Measurements from ENCODE around the gene THBD.
"Not testable (repeated sequence)": the region's sequence is repeated elsewhere in the genome, so short reads cannot be mapped to it uniquely, and the experiment has no call there.

THBD gene

DNA sequence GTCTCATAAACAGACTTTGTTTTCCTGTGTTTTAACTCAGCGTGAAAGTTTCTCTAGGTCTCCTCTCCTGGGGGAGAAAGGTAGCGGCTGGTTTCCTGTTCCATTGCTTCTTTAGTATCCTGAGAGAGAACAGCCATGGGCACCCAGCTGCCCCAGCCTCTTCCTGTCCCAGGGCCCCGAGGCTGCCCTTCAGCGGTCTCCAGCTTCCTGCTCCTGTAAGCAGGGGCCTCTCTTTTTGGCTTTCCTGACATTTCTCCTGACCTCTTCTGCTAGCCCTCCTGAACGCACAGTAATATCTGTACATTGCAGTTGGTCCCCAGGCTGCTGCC lies 16.8 kb downstream of the THBD start:
- no peak for DNase-seq

DNA sequence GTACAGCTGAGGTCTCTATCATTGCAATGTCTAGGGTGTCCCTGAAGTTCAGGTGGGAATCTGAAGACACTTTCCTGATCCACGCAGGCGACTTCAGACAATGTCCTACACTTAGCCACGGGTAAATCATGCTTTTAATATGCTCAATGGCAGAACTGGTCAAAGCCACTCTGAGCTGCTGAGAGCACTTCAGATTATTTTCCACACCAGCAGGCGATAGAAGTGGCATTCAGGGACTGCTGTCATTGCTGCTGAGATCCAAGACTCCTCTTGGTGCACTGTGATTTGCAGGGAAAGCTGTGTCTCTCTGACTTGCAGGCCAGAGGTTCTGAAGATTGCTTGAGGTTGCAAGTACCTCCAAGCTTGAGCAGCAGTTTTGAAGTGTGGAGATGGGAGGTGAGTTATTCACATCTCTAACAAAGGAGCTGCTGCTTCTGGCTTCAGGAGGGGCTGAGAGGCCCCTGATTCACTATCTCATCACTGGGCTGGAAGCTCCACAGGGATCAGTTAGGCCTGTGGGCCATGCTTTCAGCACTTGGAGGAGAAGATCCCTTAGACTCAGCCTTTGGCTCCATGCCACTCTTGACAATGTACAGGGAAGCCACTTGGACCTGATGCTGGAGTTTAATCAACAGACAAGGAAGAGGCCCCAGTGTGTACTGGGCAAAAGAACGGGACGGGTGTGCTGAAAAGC lies 17.3 kb downstream of the THBD start:
- no peak for DNase-seq

DNA sequence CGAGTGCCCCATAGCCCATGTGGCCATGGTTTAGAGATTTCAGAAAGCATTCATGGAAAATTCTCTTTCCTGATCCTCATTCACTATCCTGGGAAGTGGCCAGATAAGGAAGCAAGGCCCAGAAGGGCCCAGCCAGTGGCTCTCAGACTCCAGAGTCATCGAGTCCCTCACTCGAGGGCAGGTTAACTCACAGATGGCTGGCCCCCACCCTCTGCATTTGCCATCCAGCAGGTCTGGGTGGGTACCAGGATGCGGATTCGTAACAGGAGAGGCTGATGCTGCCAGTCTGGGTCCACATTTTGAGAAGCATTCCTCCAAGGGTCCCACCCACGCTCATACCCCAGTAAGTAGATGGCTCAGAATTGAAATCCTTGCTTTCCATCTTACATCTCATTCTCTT lies 18.1 kb downstream of the THBD start:
- DNase-seq: no peak

DNA sequence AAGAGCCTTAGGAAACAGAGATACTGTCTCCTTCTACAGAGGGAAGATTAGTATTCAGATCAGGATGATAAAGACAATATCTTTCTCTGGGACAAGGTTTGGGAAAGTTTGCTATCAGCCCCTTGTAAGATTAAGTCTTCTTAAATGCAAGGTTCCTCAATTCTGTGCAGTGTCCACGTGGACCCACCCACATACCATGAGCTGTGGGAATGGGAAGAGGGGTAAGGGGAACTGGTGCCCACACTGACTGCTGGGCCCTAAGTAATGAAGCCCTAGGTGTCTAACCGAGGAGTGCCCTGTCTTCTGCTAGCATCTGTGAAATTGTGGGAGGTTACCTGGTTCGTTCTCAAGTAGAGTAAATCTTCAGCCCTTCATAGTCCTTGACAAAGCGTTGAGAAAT lies 20.1 kb downstream of the THBD start:
- no peak for DNase-seq

DNA sequence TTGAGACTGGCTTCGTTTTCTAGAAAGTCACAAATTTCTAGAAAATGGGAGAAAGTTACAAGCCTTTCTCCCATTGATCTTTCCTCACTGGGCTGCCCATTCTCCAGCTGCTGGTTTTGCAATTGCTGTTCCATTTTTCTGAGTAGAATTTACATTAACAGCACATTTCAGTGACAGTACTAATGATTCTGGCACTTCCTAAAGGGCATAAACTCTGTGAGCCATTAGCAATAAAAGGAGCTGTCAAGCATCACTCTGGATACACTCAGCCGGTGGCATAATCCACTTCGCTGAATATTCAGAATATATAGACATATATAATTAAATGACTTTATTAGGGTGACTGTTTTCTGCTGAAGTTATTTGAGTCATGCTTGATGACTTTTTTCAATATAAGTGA lies 21.1 kb downstream of the THBD start:
- no peak for DNase-seq

DNA sequence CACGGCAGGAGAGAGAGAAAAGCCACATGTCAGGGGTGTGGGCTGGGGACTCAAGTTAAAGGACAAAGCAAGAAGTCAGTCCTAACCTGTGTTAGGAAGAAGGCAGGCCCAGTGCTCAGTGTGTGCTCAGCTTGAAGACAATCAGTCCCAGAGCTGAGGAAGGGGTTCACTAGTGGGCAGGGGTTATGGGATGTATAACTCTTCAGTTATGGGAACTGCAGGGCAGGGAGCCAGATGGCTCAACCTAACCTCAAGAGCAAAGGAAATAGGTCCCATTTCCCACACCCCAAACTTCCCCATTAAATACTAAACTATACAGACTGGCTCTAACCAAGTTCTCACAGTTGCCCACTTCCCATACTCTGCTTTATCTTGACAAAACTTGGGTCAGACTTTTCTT lies 21.8 kb downstream of the THBD start:
- DNase-seq: no peak

DNA sequence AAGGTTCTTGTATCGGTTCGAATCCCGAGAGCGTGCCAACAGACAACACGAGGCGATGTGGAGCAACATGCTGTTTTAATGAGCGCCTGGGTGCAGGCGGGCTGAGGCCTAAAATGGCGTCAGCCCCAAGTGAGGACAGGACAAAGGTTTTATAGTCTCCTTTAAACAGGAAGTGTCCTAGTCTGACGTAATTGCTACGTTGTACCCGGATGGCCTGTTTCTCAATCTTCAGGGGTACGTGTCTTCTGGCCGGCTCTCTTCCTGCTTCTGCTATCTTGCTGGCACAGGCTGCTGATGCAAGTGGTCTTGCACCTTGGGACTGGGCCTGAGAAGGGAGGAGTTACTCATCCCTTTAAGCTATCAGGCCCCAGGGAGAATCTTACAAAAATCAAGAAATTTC lies 24.0 kb downstream of the THBD start:
- not testable (repeated sequence) for DNase-seq

DNA sequence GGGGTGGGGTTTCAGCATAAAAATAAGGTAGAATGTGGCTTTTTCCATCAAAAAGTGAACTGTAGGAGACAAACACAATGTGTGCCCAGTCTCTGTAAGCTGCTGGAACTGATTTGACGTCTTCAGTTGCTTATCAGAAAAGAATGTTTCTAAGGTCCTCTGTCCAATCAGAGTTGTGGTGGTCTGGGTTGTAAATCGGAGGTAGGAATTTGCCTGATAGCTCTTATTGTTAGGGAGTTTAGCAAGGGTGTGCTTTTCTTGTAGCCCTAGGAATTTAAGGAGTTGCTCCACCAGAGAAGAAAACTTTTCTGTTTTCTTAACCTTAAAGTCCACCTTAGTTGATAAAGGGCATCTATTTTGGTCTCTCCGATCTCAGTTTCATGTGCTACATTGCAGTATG lies 24.8 kb downstream of the THBD start:
- no peak for DNase-seq

DNA sequence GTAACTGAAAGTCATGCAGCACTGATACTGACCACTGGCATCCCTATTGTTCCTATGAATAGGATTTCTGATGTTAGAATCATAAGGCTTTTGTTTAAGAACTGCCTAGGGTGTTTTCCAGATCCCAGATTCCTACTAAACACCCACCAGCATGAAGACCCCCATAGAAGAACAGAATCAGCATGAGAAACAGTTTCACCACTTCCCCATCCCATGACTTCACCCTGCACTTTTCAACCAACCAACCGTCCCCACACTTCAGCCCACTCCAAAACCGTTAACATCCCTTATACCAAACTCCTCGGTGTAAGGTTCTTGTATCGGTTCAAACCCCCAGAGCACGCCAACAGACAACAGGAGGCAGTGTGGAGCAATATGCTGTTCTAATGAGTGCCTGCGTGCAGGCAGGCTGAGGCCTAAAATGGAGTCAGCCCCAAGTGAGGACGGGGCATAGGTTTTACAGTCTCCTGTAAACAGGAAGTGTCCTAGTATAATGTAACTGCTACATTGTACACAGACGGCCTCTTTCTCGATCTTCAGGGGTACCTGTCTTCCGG lies 25.8 kb downstream of the THBD start:
- DNase-seq: no peak

DNA sequence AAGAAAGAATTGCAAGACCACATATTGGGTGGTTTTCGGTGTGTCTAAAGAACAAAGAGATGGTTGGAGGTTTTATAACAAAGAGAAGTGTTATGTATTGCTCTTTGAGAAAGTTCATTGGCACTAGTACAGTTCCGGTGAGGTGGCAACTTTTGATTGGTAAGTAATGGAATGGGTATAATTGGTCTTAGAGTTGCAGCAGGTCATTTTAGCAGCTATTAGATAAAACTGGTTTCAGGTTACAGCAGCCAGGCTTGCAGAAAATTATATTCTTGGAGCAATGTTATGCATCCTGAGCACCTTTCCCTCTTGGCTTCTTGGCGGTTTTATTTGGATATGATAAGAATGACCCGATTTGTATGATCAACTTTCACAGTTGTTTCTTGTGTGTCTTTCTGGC lies 26.6 kb downstream of the THBD start:
- DNase-seq: no peak

DNA sequence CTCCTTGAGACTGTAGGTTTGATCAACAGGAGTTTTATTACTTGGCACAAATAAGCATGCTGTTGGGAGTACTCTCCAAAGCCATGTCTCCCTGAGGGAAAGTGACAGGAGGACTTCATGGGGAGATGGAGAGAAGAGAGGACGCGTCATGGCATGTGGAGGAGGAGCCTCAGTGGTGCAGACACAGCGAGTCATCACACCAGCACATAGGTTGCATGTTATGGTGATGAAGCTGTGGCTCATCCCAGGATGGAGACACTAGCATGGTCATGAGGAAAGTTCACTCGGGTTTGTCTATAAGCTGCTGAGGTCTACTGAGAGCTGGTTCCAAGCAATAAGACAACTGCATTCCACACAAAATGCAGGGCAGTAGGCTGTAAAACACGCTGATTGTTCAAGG lies 27.5 kb downstream of the THBD start:
- DNase-seq: no peak

DNA sequence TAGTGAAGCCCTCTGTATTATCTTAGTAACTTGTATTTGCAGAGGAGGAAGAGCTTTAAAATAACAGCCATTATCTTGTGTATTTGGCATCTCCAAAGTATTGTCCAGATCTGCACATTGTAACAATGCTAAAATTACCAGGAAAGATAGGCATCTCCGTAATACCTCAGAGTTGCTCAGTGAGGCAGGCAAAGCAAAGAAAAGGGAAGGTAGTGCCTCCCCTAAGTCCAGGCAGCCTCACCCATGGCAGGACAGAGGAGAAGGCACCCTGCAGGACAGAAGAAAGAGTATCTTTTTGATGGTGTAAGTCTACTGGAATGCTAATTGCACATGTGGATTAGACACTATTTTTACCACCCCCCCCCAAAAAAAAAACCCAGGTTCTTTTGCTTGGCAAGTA lies 27.9 kb downstream of the THBD start:
- no peak for DNase-seq

DNA sequence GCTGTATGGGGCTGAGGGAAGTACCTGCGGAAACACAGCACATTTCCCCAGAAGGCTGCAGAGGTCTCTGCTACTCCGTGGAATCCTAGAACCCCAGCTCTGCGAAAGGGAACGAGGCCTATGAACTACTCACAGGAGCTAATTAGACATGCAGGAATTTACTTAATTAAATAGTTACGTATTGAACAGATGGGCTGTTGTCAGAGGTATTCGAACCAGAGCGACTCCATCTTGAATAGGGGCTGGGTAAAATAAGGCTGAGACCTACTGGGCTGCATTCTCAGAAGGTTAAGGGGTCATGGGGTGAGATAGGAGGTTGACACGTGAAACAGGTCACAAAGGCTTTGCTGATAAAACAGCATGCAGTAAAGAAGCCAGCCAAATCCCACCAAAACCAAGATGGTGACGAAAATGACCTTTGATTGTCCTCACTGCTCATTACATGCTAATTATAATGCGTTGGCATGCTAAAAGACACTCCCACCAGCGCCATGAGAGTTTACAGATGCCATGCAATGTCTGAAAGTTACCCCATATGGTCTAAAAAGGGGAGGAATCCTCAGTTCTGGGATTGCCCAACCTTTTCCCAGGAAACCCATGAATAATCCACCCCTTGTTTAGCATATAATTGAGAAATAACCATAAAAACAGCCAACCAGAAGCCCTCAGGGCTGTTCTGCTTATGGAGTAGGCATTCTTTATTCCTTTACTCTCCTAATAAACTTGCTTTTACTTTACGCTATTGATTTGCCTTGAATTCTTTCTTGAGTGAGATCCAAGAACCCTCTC lies 29.0 kb downstream of the THBD start:
- DNase-seq: no peak

DNA sequence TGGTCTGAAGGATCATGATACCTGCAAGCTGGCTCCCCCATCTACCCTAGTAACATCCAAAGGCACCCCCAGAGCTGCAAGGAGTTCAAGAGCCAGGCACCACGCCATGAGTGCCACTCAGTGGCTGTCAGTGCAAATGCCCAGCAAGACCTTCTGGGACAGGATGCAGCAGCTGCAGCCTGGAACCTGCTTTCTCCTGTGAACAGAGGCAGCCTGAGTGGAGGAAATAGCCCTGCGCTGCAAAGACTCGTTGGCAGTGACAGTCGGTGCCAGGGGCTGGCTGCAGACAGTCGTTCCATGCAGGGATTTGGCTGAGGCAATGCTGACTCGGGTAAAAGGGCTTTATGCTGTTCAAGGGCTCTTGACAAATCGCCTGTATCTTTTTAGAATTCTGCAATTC lies 30.1 kb downstream of the THBD start:
- no peak for DNase-seq

DNA sequence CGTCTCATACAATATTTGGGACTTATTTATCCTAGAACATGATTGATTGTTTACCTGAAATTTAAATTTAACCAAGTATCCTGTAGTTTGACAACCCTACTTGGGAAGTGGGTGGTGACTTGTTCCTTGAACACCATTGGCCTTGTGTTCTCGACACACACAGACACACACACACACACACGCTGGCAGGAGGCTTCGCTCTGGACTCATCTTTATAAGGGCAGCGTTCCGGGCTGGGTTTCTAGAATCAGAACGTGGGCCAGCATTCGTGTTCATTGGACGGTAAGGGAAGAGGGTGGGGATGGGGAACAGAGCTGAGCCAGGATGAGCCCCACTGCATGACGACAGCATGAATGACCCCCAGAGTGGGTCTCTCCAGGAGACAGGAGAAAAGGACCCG lies 30.5 kb downstream of the THBD start:
- no peak for DNase-seq

DNA sequence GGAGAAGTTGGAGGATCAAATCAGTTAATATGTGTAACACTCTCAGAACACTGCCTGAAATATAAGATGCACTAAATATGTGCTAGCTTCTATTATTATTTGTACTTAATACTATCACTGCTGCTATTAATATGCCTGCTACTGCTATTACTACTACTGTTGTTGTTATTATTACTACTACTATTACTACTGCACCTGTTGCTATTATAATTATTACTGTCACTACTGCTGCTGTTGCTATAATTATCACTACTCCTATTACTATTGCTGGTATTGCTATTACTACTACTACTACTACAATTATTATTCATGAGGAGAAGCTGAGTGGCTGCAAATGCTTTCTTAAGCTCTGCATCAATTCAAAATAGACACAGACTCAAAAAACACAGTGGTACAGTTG lies 31.0 kb downstream of the THBD start:
- no peak for DNase-seq

DNA sequence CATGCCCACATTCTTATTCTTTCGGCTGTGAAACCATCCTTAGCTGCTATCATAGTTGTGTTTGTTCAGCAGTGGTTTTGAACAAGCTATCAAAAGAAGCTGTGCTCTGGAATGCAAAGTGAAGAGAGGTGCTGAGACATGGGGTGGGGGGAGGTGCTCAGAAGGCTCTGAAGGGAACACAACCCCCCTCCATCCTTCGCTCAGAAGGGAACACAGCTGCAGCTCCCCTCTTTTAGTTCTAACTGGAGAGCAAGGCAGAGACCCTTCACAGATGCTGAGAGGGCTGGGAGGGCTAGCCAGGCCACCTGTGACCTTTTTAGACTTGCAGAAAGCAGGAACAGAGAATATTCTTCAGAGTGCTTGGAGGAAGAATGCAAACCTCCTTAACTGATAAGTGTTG lies 32.0 kb downstream of the THBD start:
- DNase-seq: no peak

DNA sequence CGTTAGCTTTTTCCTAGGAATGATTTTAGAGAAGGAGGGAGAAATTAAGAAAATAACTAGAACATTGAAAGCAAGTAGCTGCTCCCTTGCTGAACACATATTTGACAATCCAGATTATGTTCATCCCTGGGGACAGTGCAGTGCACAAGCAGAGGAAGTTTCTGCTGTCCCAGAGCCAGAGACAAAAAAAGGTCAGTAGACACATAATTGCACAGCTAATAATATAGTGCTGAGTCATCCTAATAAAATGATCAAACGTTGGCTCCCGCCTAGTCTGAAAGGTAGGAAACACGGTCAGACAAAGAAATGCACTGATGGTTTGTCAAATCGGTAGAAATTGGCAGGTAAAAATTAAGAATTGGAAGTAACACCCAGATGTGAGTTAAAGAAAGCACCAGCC lies 36.0 kb downstream of the THBD start:
- no peak for DNase-seq

DNA sequence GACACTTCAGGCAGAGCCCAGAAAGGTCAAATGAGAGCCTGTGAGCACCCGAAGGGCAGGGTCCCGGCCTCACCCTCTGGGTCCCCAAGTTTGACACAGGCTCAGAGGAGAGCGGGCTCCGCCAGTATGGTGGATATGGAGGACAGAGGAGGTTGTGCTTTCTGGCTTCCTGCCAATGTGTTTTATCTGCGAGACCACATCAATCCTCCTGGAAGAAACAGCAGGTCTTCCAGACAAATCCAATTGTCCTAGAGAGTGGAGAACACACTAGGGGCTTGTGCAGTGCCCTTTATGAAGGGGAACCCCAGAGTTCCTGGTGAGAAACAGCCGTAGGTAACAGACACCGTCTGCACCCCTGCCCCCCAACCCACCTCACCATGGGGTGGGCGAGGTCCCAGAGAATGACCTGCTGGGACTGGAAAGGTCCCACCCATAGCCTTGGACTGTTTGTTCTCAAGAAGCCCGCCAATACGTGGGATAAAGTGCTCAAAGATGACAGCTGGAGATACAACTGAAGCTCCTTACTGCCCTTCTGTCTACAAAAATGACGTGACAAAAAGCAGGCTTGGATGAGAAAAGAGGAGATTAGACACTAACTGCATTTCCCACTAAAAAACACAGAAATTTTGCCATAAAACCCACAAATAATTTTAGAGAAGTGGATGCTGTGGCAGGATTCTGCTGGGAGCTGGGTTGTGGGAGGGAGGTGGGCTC lies 38.3 kb downstream of the THBD start:
- no peak for DNase-seq

DNA sequence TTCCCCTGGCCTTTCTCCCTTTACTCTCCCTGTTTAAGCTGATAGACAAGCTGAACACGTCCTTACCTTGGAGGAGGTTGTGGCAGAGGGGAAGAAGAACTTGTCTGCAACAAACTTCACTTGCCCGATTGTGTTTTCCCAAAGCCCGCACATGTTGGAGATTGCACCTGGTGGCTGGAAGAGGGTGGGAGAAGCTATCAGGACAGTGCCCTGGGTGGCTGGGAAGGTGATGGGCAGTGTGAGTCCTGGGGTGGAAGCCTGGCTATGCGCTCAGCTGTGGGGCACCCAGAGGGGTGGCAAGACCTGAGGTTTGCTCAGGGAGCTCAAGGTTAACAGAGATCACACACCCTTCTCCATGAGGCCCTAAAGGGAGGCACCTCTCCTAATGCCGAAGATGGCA lies 39.4 kb downstream of the THBD start:
- DNase-seq: no peak

DNA sequence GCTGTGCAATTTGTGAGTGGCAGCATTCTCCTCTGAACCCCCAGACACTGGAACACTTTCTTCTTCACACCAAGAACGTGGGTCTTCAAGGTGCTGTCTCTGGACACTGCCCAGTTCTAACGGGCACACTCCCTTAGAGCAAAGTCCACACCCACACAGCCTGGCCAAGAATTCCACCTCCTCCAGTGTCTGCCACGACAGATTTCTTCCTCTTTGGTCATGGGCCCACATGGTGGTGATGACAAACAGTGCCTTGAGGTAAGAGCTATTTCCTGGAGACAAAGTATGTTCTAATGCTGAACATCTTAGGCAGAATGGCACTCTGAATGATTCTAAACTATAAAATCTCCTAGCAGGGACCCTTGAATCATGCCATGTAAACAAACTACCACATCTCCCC lies 39.8 kb downstream of the THBD start:
- DNase-seq: no peak

DNA sequence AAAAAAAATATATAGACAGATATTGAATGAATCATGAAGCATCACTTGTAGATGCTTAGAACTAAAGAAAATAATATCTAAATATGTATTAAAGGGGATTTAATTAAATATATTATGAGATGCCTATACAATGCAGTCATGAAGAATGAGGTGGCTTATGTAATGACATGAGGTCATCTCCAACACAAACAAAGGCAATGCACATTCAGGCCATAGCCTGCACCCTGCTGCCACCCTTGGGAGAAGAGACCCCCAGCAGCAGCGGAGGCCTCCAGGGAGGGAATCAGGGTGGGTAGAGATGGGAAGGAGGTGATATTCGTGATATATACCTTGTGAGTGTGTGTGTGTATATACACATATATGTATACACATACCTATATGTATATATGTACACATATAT lies 40.8 kb downstream of the THBD start:
- DNase-seq: no peak

DNA sequence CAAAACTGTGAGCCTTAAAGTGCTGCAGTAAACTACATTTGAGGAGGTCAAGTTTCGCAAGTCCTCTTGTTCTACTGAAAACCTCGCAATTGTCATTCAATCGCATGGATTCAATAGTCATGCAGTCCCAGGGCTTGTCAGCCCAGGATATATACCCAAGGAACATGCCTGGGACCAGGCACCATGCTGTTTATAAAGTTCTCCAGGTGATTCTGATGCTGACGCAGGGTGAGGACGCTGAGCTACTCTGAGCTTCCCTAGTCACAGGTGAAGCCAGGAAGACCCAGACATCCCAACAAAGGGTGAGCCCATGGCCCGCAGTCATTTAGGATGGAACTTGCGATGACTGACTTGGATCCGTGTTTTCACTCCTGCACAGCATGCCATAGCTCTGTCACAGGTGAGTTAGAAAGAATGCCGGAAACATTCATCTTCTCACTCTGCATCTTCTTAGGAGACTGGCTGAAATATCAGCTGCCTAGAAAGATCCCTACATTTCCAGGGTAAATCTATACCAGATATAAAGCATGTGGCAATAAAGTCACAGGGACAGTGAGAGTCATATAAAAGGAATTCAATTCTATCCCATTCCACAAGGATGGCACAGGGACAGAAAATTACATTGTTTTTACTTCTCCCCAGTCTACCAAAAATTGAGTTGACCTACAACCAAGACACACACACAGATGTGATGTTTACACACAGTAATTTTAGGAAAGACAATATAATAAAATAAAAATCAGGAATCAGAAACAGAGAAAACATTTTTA lies 41.4 kb downstream of the THBD start:
- DNase-seq: no peak

Measured in activated CD4-positive, alpha-beta T cell treated with anti-CD3 and anti-CD28 coated beads for 4 hours (primary cell).